Activated naive CD4-positive, alpha-beta T cell treated with anti-CD3 and anti-CD28 coated beads, Interleukin-2, amount 50 U/mL, for 72 hours (primary cell): Measurements from ENCODE around the gene ABHD17A. TPM values are rescaled to one million over a fixed set of nuclear protein-coding genes. Genes with fewer than 3 reads are reported as not detected.

Source experiments
- ATAC-seq, 2 donors: fragments of 150-1000 bp; cut with Tn5 transposase; 2 replicates each; pipeline ENCODE4 v1.10.0; 2021; ENCODE audit warnings: mild to moderate bottlenecking in 2 of 2, moderate library complexity in 2 of 2
- DNase-seq, 2 donors: peaks; one replicate each; pipeline ENCODE4 v3.0.0; 2021 to 2022; ENCODE audit warnings: low spot score in 2 of 2
- H3K27ac Mint-ChIP-seq, 2 donors: one replicate each; pipeline ENCODE4 v1.8.0; 2022; ENCODE audit warnings: mild to moderate bottlenecking in 2 of 2, mixed read lengths in 2 of 2
- H3K36me3 Mint-ChIP-seq, 2 donors: one replicate each; pipeline ENCODE4 v1.8.0; 2022; ENCODE audit warnings: mixed read lengths in 2 of 2
- H3K9me3 Mint-ChIP-seq, 2 donors: one replicate each; pipeline ENCODE4 v1.8.0; 2022; ENCODE audit warnings: mixed read lengths in 2 of 2
- total RNA-seq, 2 donors: library from RNA; stranded (reverse); gene quantifications; one replicate each; pipeline ENCODE4 v1.2.3, GENCODE V29; 2022

The ABHD17A gene
- total RNA-seq, 2 donors from 2014 or later: 109 to 110 TPM

DNA sequence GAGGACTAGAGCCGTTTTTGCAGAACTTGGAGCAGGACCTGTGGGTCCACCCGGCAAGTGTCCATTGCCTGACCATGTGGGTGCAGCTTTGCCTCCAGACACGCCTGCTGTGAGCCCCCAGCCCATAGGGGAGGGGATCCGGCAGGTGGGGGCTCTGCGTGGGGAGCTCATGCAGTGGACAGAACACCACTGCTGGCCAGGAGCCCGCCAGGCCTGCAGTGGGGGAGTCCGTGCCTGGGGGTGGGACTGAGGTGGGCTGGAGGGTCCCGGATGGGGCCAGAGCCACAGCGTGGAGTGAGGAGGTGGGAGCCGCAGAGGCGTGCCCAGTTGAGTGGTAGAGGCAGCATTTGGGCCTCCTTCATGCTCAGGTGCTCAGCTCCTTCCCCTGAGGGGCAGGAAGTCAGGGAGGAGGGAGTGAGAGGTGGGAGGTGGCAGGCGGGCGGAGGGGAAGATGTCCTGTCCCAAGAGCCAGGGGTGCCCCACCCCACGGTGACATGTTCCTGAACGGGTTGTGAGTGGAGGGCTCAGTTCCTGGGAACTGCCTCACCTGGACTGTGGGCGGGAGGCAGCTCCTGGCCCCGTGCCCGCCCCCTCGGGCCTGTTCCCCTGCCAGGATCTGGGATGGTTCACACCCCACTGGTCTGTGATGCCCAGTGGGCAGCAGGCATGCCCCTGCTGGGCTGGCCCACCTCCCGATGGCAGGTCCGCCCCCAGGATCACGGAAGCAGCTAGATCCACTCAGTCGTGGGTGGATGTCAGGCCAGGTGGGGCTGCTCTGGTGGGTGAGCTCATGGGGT lies 28.7 kb upstream of the ABHD17A start:
- no peaks in the 10 kb centered on the region for H3K9me3 Mint-ChIP-seq
- H3K27ac Mint-ChIP-seq: no peak overlapping the region
- no peaks in the 10 kb centered on the region for H3K36me3 Mint-ChIP-seq
- DNase-seq (no peak), ATAC-seq (no peak)

GRCh38 chr19:1912760-1913505 lies 27.6 kb upstream of the ABHD17A start:
- Mint-ChIP-seq H3K27ac (no peak overlapping the region), H3K9me3 (no peaks in the 10 kb centered on the region), H3K36me3 (no peaks in the 10 kb centered on the region)
- ATAC-seq: no peak
- DNase-seq: no peak

DNA sequence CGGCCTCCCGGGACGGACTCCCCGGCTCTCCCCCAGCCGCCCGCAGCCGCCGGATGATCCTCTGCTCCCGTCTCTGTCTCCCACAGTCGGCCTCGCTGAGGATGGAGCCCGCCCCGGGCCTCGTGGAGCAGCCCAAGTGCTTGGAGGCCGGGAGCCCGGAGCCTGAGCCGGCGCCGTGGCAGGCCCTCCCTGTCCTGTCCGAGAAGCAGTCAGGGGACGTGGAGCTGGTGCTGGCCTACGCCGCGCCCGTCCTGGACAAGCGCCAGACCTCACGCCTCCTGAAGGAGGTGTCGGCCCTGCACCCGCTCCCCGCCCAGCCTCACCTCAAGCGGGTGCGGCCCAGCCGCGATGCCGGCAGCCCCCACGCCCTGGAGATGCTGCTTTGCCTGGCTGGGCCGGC lies 26.7 kb upstream of the ABHD17A start:
- H3K9me3 Mint-ChIP-seq: no peaks in the 10 kb centered on the region
- no peak overlapping the region for H3K27ac Mint-ChIP-seq
- H3K36me3 Mint-ChIP-seq: no peaks in the 10 kb centered on the region
- no peak for ATAC-seq
- DNase-seq: no peak

DNA sequence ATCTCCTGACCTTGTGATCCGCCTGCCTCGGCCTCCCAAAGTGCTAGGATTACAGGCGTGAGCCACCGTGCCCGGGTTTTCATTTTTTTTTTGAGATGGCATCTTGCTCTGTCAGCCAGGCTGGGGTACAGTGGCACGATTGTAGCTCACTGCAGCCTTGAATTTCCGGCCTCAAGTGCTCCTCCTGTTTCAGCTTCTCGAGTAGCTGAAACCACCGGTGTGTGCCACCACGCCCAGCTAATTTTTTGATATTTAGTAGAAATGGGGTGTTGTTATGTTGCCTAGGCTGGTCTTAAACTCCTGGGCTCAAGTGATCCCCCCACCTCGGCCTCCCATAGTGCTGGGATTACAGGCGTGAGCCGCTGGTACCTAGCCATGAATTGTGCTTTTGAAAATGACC lies 25.8 kb upstream of the ABHD17A start:
- ATAC-seq (no peak), DNase-seq (no peak)
- no peak overlapping the region for H3K27ac Mint-ChIP-seq
- H3K36me3 Mint-ChIP-seq: no peaks in the 10 kb centered on the region
- no peaks in the 10 kb centered on the region for H3K9me3 Mint-ChIP-seq

GRCh38 chr19:1910177-1910576 lies 24.9 kb upstream of the ABHD17A start:
- H3K9me3 Mint-ChIP-seq: no peaks in the 10 kb centered on the region
- ATAC-seq (no peak), DNase-seq (no peak)
- no peak overlapping the region for H3K27ac Mint-ChIP-seq
- H3K36me3 Mint-ChIP-seq: peaks cover 0 to 5% of the 10 kb centered on the region in 2 donors

DNA sequence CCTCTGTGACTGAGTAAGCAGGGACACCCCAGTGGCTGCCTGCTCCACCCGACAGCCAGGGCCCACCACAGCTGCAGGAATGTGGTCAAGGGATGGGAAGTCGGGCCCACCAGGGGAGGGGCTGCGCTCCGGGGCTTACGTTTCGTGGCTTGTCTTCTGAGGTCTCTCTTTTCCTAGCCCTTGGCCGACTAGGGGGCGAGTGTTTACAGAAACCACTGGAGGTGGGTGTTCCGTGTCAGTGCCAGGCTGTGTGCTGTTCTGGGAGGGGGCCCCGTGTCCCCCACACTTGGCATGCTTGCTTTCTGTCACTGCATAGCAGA lies 24.4 kb upstream of the ABHD17A start:
- DNase-seq (no peak), ATAC-seq (no peak)
- peaks cover 0 to 5% of the 10 kb centered on the region in 2 donors for H3K36me3 Mint-ChIP-seq
- H3K9me3 Mint-ChIP-seq: no peaks in the 10 kb centered on the region
- no peak overlapping the region for H3K27ac Mint-ChIP-seq

GRCh38 chr19:1908364-1908678 lies 23.0 kb upstream of the ABHD17A start:
- H3K36me3 Mint-ChIP-seq: peaks cover 0 to 5% of the 10 kb centered on the region in 2 donors
- ATAC-seq (no peak), DNase-seq (no peak)
- H3K9me3 Mint-ChIP-seq: no peaks in the 10 kb centered on the region
- H3K27ac Mint-ChIP-seq: no peak overlapping the region

DNA sequence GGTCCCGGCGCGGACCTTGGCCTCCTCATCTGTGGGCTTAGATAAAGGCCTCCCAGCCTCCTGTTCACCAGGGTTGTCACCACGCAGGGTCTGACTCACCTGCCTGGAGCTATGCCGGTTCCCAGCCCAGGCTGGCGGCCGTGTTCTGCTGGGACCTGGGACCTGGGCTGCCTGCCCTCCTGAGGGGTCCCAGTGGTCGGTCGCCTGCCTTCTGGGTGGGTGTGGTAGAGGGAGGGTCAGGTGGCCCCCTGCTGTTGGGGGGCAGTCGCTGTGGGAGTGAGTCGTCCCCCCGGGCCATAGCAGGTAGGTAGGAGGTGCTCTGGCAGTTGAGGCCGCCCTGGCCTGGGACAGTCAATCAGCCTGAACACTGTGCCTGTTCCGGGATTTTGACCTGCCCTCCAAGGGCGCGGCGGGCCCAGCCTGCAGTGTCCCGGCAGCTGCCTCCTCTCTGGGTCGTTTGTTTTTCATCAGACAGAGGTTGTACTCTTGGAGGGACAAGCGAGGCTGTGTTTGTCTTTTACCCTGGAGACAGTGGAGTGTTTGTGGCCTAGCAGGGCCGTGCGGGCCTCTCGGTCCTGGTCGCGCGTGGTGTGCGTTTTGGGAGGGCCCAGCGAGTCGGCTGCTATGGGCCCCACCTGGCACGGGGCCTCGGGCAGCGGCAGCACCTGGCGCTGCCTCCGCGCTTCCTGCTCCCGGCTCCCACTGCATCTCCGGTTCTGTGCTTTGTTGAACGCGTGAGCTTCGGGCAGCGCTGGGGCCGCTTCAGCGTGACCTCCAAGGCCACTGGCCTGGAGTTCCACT lies 22.5 kb upstream of the ABHD17A start:
- no peak overlapping the region for H3K27ac Mint-ChIP-seq
- H3K9me3 Mint-ChIP-seq: no peaks in the 10 kb centered on the region
- peaks cover 0 to 5% of the 10 kb centered on the region in 2 donors for H3K36me3 Mint-ChIP-seq
- ATAC-seq: no peak
- DNase-seq: no peak

- ATAC-seq (no peak), DNase-seq (no peak)
- Mint-ChIP-seq H3K27ac (peak overlapping the region in 1 of 2 donors; percentile 60), H3K9me3 (no peaks in the 10 kb centered on the region), H3K36me3 (peaks cover 0 to 5% of the 10 kb centered on the region in 2 donors)
These were observed 21.8 kb upstream of the ABHD17A start for GRCh38 chr19:1906985-1907562.

DNA sequence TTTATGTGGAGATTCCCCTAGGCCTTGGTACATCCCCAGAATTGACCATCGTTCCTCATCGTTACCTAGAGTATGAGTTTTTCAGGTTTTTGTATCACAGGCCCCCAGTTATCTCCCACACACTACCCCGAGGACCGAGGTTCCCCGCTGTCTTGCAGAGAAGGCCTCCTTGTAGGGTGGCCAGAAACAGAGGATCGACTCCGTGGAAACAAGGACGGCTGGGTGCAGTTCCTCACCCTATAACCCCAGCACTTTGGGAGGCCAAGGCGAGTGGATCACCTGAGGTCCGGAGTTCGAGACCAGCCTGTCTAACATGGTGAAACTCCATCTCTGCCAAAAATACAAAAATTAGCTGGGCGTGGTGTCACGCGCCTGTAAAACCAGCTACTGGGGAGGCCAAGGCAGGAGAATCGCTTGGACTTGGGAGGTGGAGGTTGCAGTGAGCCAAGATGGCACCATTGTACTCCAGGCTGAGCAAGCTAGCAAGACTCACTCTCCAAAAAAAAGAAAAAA lies 20.6 kb upstream of the ABHD17A start:
- Mint-ChIP-seq H3K9me3 (no peaks in the 10 kb centered on the region), H3K27ac (peak overlapping the region; percentile 84), H3K36me3 (peaks cover 0 to 5% of the 10 kb centered on the region in 2 donors)
- ATAC-seq (no peak), DNase-seq (no peak)

GRCh38 chr19:1905110-1905862 lies 20.0 kb upstream of the ABHD17A start, which contains the start of the genes ADAT3 and SCAMP4:
Gene ADAT3 (plus strand): TSS chr19:1905399. CDS start chr19:1912048, 6,649 bp downstream.
Gene SCAMP4 (plus strand): TSS chr19:1905399. CDS start chr19:1915020, 9,621 bp downstream.
- peak; percentile 96 to 98 for ATAC-seq
- Mint-ChIP-seq H3K27ac (peak within 1 kb of the TSS; percentile 84), H3K9me3 (no peaks in the 10 kb centered on the region), H3K36me3 (peaks cover 0 to 5% of the 10 kb centered on the region in 2 donors)
- peak; percentile 97 to 98 for DNase-seq

GRCh38 chr19:1904860-1905109 lies 19.5 kb upstream of the ABHD17A start:
- peak overlapping the region; percentile 29 to 84 for H3K27ac Mint-ChIP-seq
- ATAC-seq (peak in 1 of 2 donors; percentile 8), DNase-seq (no peak)

GRCh38 chr19:1902923-1903322 lies 17.6 kb upstream of the ABHD17A start:
- ATAC-seq (no peak), DNase-seq (no peak)
- Mint-ChIP-seq H3K27ac (peak overlapping the region in 1 of 2 donors; percentile 84), H3K9me3 (no peaks in the 10 kb centered on the region), H3K36me3 (peaks cover 0 to 5% of the 10 kb centered on the region in 2 donors)

More at GRCh38 chr19:1904860-1905109, 19.5 kb upstream of the ABHD17A start:
- Mint-ChIP-seq H3K9me3 (no peaks in the 10 kb centered on the region), H3K36me3 (peaks cover 0 to 5% of the 10 kb centered on the region in 2 donors)

- H3K36me3 Mint-ChIP-seq: peaks cover 0 to 5% of the 10 kb centered on the region in 2 donors
- H3K9me3 Mint-ChIP-seq: no peaks in the 10 kb centered on the region
- DNase-seq: no peak
- H3K27ac Mint-ChIP-seq: no peak overlapping the region
- ATAC-seq: no peak
These were observed 16.7 kb upstream of the ABHD17A start for GRCh38 chr19:1901940-1902404.

DNA sequence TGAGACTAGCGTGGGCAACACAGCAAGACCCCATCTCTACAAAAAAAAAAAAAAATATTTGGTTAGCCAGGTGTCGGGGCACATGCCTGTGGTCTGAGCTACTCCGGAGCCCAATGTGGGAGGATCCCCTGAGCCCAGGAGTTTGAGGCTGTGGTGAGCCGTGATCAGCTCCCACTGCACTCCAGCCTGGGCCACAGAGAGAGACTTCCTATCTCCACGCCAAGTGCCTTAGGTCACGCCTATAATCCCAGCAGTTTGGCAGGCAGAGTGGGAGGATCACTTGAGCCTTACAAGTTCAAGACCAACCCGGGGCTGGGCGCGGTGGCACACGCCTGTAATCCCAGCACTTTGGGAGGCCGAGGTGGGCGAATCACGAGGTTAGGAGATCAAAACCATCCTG lies 11.2 kb upstream of the ABHD17A start:
- ATAC-seq (no peak), DNase-seq (no peak)
- no peaks in the 10 kb centered on the region for H3K36me3 Mint-ChIP-seq
- H3K9me3 Mint-ChIP-seq: no peaks in the 10 kb centered on the region
- peak overlapping the region; percentile 86 to 95 for H3K27ac Mint-ChIP-seq

- Mint-ChIP-seq H3K9me3 (no peaks in the 10 kb centered on the region), H3K36me3 (no peaks in the 10 kb centered on the region), H3K27ac (peak overlapping the region in 1 of 2 donors; percentile 39)
These were observed 8.5 kb upstream of the ABHD17A start for GRCh38 chr19:1893791-1894190.

More at GRCh38 chr19:1893791-1894190, 8.5 kb upstream of the ABHD17A start:
- DNase-seq (no peak), ATAC-seq (no peak)
